Measurements from ENCODE around the gene GAGE10. TPM values are rescaled to one million over a fixed set of nuclear protein-coding genes. Genes with fewer than 3 reads are reported as not detected.

The GAGE10 gene
- total and polyA plus RNA-seq, 9 donors, result not detected

GRCh38 chrX:49269010-49269766, 34.3 kb upstream of the GAGE10 start:
- H3K27ac ChIP-seq, result peak overlapping the region; percentile 95 to 99
- peak; percentile 41 for TF ChIP-seq POLR2A (IDR thresholded peaks at IDR 0.05)
- no peak for TF ChIP-seq EP300 (IDR thresholded peaks at IDR 0.05)
- H3K9me3 ChIP-seq, result no peaks in the 10 kb centered on the region
- DNase-seq, result peak; percentile 95 to 98 (median 97)
- 42 to 51% (median 46%) methylated on average over 45 of the region's 45 CpGs for WGBS, 3 donors
- H3K27me3 ChIP-seq, result no peaks in the 10 kb centered on the region
- peak overlapping the region; percentile 43 for H3K4me3 ChIP-seq
- intact Hi-C loops (cut with DNase I), result no loop called here
- peaks cover 6% of the 10 kb centered on the region for H3K4me1 ChIP-seq (ENCODE audit: insufficient read depth)
- H3K36me3 ChIP-seq, result no peaks in the 10 kb centered on the region

- H3K27ac ChIP-seq, result peak within 1 kb of the TSS; percentile 95 to 99
- H3K4me3 ChIP-seq, result peak within 1 kb of the TSS; percentile 53
- H3K27me3 ChIP-seq, result no peaks in the 10 kb centered on the region
- no peaks in the 10 kb centered on the region for H3K36me3 ChIP-seq
- 36 to 44% (median 37%) methylated on average over 70 of the region's 70 CpGs for WGBS, 3 donors
- peak in 1 of 5 donors; percentile 23 for DNase-seq
- peaks cover 6% of the 10 kb centered on the region for H3K4me1 ChIP-seq (ENCODE audit: insufficient read depth)
- no peaks in the 10 kb centered on the region for H3K9me3 ChIP-seq
- TF ChIP-seq POLR2A (IDR thresholded peaks at IDR 0.05), result peak; percentile 80
- TF ChIP-seq, protein P1, sequence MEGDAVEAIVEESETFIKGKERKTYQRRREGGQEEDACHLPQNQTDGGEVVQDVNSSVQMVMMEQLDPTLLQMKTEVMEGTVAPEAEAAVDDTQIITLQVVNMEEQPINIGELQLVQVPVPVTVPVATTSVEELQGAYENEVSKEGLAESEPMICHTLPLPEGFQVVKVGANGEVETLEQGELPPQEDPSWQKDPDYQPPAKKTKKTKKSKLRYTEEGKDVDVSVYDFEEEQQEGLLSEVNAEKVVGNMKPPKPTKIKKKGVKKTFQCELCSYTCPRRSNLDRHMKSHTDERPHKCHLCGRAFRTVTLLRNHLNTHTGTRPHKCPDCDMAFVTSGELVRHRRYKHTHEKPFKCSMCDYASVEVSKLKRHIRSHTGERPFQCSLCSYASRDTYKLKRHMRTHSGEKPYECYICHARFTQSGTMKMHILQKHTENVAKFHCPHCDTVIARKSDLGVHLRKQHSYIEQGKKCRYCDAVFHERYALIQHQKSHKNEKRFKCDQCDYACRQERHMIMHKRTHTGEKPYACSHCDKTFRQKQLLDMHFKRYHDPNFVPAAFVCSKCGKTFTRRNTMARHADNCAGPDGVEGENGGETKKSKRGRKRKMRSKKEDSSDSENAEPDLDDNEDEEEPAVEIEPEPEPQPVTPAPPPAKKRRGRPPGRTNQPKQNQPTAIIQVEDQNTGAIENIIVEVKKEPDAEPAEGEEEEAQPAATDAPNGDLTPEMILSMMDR (IDR thresholded peaks at IDR 0.05), result no peak
- no peak for TF ChIP-seq EP300 (IDR thresholded peaks at IDR 0.05)
- intact Hi-C loops (cut with DNase I), result no loop called here
Observed at GRCh38 chrX:49269767-49270248, 33.6 kb upstream of the GAGE10 start, which contains the start of gene PPP1R3F. TSS of gene PPP1R3F (plus strand) at chrX:49269793. CDS start at chrX:49269870, 77 bp downstream.

- peak in 2 of 5 donors; percentile 46 to 51 for DNase-seq
- Histone ChIP-seq H3K4me3 (peak overlapping the region; percentile 53), H3K27ac (peak overlapping the region; percentile 95 to 99), H3K27me3 (no peaks in the 10 kb centered on the region), H3K36me3 (no peaks in the 10 kb centered on the region), H3K4me1 (ENCODE audit: insufficient read depth) (peaks cover 6% of the 10 kb centered on the region), H3K9me3 (no peaks in the 10 kb centered on the region)
- TF ChIP-seq, protein P1 (IDR thresholded peaks at IDR 0.05), result no peak
- TF ChIP-seq EP300 (IDR thresholded peaks at IDR 0.05), result no peak
- TF ChIP-seq POLR2A (IDR thresholded peaks at IDR 0.05), result no peak
- 56 to 77% (median 61%) methylated on average over 39 to 66 of the region's 66 CpGs for WGBS, 3 donors
- intact Hi-C loops (cut with DNase I), result no loop called here
Observed at GRCh38 chrX:49270249-49270921, 33.1 kb upstream of the GAGE10 start.

DNA sequence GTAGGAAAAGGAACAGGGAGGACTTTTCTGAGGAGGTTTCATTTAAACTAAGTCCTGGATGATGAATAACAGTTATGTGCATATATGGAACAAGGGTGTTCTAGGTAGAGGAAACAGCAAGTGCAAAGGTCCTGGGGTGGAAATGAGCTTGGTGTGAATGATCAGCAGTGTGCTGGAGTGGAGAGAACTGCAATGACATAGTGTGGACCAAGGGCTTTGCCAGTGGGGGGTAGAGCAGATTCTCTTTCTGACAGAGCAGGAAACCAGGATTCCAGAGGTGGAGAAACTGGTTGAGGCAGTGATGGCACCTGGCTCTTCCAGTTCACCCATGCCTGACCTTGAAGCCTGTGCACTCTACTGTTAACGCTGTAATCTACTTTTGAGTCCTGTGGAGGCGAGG, 32.1 kb upstream of the GAGE10 start:
- WGBS, 3 donors, result 50 to 77% (median 53%) methylated on average over 2 of the region's 2 CpGs
- peak in 2 of 5 donors; percentile 10 to 13 for DNase-seq
- intact Hi-C loops (cut with DNase I), result no loop called here
- no peaks in the 10 kb centered on the region for H3K36me3 ChIP-seq
- no peaks in the 10 kb centered on the region for H3K9me3 ChIP-seq
- no peak for TF ChIP-seq POLR2A (IDR thresholded peaks at IDR 0.05)
- TF ChIP-seq, protein P1 (IDR thresholded peaks at IDR 0.05), result no peak
- TF ChIP-seq EP300 (IDR thresholded peaks at IDR 0.05), result no peak
- H3K27ac ChIP-seq, result no peak overlapping the region
- peaks cover 6% of the 10 kb centered on the region for H3K4me1 ChIP-seq (ENCODE audit: insufficient read depth)
- H3K4me3 ChIP-seq, result no peak overlapping the region
- H3K27me3 ChIP-seq, result no peaks in the 10 kb centered on the region
